OCI-LY7 (cell line): Measurements from ENCODE around the gene PSME3.

Experiments
- EZH2phosphoT487 ChIP-seq: fragments of 200-600 bp; sonication (generic); IDR thresholded peaks from 2 replicates; pipeline ENCODE4 v1.6.1; 2018; ENCODE audit warnings: low read depth, borderline replicate concordance, mild to moderate bottlenecking, mixed run types, antibody characterized with exemption, low read length, moderate library complexity, mixed read lengths
- TF ChIP-seq, protein P1 (sequence below): fragments of 200-600 bp; sonication (generic); conservative IDR thresholded peaks from 2 replicates; pipeline ENCODE4 v1.5.1; 2014; ENCODE audit warnings: mild to moderate bottlenecking, antibody characterized with exemption, low read length, moderate library complexity, mixed read lengths

DNA sequence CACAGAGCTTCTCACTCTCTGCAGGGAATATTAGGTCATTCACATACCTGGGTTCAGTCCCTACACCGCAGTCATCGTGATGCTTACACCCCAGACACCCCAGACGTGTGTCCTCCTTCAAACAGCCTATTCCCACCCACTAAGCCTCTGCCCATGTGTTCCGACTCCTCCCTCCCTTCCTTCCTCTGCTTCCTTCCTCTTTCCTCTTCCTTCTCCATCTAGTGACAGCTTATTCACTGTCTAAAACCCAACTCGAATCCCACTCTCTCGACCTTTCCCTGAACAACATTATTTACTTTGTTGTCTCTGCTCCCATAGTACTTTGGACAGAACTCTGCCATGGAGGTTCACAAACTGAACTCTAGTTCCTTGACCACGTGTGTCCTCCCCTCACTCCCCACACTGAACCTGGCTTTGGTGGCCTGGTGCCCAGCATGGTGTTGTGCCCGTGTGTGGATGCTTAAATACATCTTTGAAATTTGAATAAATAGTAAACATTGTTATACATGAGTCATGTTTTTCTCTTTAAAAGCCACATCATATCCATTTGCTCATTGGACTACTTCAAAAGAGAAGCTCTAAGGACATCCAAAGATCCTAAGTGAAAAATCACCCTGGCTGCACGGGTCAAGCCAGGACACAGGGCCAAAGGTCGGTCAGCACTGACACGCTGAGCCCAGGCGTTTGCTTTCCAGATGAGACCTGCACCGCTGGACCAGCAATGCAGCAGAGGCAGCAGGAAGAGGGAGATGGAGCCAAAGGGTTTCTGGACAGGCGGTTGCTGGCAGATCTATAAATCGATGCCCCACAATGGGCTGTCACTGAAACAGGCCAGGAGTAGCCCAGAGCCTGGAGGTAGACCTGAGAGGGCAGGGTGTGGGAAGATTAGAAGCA is 53.3 kb downstream of the PSME3 start:
- TF ChIP-seq, protein P1, sequence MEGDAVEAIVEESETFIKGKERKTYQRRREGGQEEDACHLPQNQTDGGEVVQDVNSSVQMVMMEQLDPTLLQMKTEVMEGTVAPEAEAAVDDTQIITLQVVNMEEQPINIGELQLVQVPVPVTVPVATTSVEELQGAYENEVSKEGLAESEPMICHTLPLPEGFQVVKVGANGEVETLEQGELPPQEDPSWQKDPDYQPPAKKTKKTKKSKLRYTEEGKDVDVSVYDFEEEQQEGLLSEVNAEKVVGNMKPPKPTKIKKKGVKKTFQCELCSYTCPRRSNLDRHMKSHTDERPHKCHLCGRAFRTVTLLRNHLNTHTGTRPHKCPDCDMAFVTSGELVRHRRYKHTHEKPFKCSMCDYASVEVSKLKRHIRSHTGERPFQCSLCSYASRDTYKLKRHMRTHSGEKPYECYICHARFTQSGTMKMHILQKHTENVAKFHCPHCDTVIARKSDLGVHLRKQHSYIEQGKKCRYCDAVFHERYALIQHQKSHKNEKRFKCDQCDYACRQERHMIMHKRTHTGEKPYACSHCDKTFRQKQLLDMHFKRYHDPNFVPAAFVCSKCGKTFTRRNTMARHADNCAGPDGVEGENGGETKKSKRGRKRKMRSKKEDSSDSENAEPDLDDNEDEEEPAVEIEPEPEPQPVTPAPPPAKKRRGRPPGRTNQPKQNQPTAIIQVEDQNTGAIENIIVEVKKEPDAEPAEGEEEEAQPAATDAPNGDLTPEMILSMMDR: no peak
- no peak for TF ChIP-seq EZH2phosphoT487
